DMS53 treated with DMSO at 0.1 percent for 48 hours (cell line): ENCODE measurements around the gene ANKRD10.
"Not testable (repeated sequence)": the region's sequence is repeated elsewhere in the genome, so short reads cannot be mapped to it uniquely, and the experiment has no call there.

Experiments used
- DNase-seq: peaks from one replicate; lab custom pipeline; 2025; ENCODE audit not compliant: unreplicated experiment; lab: John Stamatoyannopoulos, UW

ANKRD10 gene

DNA sequence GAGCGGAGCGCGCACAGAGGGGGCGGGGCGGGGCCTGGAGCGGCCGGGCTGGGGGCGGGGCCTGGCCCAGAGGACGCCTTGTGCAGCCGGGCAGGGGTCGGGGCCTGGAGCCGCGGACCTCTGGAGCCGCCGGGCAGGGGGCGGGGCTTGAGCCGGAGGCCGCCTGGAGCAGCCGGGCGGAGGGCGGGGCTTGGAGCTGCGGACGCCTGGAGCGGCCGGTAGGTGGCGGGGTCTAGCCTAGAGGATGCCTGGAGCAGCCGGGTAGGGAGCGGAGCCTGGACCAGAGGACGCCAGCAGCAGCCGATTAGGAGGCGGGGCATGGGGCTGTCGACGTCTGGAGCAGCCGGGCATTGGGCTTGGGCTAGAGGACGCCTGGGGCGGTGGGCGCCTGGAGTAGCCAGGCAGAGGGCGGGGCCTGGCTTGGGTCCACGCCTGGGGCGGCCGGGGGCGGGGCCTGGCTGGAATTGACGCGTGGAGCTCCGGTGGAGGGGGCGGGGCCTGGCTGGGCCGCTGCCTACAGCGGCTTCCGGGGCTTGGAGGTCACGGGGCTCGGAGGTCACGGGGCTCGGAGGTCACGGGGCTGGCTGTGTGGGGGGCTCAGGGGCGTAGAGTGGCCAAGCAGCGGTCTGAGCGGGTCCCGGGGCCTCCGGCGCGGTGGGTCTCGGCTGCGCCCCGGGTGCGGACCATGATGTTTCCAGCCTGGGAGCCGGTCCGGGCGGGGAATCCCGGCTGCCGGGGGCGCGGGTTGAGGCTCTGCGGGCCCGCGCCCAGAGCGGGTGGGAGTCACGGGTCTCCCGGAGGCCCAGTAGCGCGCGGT, at the start of gene ANKRD10:
ANKRD10 (minus strand) TSS at position 13 of the 817 bp plus-strand sequence. CDS start 135 bp downstream, outside the sequence.
- peak; percentile 70 for DNase-seq

DNA sequence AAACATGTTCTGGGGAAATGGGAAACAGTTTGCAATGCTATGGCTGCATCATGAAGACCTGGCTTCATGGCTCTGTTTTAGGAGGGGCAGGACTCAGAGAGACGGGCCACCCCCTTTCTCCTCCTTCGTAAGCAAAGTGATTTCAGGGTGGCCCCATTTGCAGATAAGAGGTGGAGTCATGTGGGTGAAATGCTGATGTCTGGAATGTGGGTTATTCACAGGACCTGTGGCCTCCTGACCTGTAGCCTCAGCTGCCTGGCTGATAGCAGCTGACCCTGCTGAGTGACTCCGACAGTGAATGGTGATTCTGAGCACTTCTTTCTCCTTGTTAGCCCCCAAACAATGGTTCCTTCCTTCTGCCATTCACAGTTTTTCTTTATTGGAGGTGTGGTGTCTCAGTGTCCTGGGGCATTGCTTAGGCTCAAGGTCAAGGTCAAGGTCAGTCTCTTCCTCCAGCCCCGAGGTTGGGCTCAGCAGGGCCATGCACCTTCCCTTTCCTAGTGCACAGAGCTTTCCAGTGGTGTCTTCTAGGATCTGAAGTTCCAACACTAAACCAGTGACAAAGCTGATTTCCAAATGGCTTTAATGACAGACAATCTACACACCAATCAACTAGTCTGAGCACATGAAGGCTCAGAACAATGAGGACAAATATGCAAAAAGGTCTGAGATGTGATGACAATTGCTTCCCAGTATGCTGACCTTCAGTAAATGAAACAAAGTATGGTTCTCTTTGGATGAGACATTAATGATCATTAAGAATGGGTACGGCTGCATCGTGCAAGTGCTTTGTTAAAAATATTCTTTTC, 49.6 kb upstream of the ANKRD10 start:
- no peak for DNase-seq

DNA sequence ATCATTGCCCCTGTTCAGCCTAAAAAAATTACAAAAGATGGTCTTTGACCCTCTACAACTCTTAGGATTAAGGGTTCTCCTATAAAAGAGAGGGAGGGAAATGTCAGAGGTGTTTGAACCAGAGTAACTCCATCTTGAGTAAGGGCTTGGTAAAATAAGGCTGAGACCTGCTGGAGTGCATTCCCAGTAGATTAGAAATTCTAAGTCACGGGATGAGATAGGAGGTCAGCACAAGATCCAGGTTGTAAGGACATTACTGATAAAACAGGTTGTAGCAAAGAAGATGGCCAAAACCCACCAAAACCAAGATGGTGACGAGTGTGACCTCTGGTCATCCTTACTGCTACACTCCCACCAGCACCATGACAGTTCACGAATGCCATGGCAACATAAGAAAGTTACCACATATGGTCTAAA, 48.7 kb upstream of the ANKRD10 start:
- no peak for DNase-seq

DNA sequence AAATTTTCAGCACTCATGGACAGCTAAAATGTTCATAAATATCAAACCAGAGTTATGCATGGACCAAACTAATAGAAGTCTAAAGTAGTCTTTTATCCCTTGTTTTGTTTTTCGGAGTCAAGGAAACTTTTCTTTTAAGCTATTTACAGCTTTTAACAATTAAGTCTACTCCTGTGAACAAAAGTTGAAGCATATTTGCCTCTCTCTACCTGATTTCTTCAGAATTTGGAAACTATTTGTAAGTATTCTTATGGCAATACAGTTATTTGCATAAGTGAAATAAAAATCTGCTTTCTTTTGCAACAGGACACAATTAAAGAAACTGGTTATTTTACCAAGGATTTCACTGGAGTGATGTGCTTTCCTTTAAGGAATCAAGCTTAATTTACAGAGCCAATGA, 47.1 kb upstream of the ANKRD10 start:
- DNase-seq, result no peak

DNA sequence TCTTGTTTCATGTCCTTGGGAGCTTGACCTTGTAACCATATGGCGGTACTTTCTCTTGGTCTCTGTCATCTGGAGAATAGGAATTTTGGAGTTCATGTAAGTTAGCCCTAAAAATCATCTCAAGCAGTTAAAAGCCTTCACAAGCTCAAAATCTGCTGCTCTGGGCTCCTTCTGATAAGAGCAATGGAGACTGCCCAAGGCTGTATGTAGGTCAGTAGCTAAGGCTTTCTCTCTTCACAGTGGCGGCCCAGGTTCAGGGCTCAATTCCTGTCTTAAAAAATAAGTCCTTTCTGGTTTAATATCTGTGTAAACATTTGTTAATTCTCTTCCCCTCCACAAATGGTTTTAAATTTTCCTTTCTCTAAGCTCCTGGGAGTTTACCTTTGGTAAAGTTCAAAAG, 45.3 kb upstream of the ANKRD10 start:
- DNase-seq, result no peak

DNA sequence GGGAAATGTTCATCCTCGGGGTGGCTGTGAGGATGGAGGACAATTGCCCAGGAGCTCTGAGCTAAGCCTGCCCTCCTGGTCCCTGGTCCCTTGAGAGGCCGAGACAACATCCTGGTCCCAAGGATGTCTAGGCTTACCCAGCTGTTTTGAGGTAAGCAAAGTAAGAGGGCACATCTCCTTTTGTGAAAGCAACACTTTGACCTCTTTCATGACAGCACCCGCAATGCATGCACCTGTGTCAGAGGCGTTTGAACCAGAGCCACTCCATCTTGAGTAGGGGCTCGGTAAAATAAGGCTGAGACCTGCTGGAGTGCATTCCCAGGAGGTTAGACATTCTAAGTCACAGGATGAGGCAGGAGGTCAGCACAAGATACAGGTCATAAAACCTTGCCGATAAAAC, 43.1 kb upstream of the ANKRD10 start:
- no peak for DNase-seq

DNA sequence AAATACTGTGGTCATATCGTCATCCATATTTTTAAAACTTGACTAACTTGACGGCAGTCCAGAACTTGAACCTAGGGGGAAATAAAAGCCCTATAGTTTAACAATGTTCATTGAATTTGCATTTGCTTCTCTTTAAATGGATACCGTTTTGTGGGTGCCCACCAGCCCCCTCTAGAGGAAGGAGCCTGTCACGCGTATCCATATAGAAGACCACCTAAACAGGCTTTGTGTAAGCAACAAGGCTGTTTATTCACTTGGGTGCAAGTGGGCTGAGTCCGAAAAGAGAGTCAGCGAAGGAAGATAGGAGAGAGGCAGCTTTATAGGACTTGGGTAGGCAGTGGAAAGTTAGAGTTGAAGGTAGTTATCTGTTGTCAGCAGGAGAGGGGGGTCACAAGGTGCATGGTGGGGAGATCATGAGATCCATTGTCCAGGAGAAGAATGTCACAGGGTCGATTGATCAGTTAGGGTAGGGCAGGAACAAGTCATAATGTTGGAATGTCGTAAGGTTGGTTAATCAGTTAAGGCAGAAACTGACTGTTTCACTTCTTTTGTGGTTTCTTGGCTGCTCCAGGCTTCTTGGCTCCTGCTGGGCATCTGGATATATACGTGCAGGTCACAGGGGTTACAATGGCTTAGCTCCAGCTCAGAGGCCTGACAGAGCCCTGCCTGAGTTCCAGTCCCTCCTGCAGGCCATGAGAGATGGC, 42.5 kb upstream of the ANKRD10 start:
- DNase-seq, result no peak

DNA sequence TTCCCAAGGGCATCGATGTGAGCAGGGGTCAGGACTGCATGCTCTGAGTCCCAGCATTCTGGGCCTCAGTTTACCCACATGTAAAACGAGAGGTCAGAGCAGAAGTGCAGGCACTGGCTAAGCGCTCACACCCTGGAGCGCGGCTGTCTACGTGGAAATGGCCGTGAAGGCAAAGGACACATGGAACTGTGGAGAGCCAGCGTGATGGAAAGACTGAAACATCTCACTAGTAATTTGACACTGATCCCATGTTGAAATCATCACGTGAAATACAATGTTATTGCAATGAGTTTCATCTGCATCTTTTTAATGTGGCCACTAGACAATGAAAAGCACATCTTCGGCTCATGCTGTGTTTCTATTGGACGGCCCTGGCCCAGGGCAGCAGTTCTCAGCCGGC, 41.3 kb upstream of the ANKRD10 start:
- not testable (repeated sequence) for DNase-seq

DNA sequence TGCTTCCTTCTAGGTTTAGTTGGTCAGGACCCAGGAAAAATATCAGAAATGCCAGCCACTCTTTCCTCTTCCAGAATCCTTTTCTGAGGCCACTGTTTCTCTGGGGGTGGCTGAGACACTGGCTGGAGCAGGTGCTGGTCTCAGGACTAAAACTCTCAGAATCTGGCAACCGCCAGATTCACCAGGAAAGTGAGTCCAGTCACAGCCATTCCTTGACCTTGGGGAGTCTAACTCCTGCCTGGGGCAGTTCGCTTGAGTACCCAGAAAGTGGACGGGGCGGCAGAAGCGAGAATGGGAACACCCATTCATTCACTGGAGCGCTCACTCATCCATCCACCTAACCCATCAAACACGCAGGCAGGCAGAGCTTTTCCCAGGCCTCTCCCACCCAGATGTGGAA, 40.7 kb upstream of the ANKRD10 start:
- DNase-seq, result not testable (repeated sequence)

DNA sequence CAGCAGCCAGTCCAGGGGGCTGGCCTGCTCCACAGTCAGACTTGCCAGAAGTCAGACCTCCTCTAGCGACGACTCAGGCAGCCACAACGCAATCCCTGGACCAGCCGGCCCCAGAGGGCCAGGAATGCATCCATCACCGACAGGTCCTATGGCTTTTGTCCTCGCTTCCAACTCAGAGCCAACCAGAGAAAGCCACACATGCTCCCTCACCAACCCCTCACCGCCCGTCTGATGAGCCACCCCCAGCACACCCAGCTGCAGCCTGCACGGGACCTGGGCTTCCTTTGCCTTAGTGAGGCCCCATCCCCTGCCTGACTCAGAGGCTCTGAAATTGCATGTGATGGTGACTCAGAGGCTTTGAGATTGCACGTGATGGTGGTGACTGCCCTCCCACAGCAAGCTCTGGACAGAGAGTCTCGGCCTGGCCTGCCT, 40.2 kb upstream of the ANKRD10 start:
- DNase-seq, result peak; percentile 3

DNA sequence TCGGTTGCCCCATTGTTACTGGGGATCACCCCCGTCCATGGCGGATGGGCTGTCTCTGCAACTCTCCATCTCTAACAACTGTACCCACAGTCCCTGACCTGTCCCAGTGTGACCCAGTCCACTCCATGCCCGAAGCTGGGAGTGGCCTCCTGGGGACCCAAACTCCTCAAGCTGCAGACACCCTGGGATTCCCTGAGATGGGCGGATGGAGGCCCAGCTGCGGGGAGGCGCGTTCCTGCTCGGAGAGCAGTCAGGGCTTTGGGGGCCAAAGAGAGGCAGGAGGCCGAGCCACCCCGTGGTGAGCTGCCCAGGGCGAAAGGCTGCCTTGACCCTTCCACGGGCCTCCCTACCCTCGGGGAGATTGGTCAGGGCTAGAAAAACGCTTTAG, 39.7 kb upstream of the ANKRD10 start:
- not testable (repeated sequence) for DNase-seq

DNA sequence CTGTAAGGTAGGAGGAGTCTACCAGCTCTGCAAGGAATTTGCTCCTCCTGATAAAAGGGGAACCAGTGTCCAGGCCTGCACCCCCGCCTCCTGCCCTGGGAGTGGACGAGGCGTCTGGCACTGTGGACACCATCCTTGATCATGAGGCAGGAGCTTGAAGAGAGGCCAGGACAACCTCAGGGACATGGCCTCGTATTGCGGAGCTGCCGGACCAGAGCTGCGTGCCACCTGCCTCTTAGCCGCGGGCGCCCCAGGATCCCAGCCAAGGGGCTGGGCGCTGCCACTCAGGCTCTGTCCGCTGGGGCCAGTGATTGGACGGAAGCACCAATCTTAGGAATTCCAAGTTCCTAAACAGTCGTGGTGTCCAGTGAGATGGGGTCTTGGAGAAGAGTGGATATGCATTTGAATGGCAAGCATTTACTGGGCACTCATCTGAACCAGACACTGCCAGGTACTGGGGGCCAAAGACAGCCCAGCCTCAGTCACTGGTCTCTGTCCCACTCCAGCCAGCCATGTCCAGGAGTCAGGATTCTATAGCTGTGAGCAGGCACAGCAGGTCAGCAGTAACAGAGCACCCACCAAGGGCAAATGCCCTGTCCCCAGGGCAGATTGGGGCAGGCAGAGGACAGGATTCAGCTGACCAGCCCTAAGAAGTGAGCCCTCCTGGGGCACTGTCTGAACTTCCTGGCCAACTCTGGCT, 39.1 kb upstream of the ANKRD10 start:
- DNase-seq, result no peak

DNA sequence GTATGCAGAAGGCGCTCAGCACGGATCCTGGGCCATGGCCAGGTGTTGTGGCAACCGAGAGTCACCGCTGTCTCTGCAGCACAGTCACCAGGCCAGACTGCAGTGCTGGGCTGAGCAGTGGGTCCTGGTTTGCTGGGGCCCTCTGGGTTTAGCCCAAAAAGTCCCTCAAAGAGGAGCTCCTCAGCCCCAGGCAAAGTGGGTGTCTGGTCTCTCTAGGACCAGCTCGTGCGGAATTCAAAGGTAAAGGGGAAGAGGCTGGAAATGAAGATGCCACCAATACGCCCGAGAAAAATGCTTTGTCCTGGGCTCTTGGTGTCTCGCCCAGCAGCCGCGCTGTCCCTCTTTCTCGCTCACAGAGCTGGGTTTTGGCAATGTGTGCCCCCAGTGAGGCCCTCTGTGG, 38.5 kb upstream of the ANKRD10 start:
- no peak for DNase-seq

DNA sequence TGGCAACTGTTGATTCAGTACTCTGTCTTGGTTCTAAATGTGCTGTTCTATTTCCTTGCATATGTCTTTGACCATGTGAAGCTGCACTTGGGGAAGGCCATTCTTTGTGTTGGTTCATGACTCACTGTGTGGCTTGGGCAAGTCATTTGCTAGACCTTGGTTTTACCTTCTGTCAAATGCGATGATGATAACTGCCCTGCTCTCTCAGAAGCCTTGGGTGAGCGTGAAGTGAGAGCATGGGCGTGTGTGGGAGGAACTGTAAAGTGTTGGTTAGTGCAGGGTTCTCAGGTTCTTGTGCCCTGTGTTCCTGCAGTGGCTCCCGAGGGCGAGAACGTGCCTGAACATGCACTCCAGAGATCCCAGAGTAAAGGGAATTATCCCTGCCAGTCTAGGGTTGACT, 37.3 kb upstream of the ANKRD10 start:
- not testable (repeated sequence) for DNase-seq

DNA sequence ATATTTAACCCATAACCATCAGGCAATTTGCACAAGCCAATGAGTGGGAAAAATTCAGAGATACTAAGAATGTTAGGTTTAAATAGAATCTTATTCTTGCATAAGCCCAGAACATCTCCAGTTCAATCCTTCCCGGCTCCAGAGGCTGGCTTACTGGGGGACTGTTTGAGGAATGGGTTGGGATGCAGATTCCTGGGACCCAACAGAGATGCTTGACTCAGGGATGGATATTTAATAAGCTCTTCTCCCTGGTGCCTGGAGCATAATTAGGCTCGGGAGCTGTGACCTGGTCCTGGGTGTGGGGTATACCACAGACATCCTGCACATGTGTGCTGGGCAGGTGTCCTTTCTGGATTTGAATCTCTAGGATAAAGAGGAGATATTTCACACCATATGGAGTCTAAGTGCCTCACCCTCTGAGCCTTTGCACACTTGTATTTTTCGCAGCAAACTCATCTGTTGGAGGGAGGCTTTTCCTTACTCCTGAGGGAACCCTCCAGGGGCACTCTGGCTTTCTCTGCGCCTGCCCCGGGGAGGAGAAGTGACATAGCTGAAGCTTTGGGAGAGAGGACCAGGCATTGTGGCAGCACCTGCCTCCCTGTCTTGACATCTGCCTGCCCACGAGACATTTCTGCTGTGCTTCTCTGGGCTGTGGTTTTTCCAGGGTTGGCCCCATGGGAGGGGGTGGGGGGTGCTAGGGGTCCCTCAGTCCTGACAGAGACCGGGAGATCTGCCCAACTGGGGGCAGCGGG, 36.1 kb upstream of the ANKRD10 start:
- no peak for DNase-seq

DNA sequence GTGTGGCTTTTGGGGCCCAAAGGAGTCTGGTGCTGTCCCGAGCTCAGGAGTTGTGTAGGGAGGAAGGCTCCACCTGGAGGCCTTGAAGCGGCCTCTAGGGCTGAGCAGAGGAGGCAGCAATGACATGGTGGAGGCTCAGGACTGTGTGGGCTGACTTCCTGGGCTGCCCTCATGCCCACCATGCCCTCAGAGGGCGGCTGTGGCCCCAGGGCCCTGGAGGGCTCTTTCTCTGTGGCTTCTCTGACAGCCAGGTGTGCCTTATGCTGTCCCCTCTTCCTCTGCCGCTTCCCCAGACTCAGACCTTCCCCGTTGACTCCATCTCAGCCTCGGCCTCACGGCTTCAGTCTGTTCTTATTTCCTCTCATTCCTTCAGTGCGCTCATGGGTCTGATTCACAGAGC, 35.5 kb upstream of the ANKRD10 start:
- DNase-seq, result no peak

DNA sequence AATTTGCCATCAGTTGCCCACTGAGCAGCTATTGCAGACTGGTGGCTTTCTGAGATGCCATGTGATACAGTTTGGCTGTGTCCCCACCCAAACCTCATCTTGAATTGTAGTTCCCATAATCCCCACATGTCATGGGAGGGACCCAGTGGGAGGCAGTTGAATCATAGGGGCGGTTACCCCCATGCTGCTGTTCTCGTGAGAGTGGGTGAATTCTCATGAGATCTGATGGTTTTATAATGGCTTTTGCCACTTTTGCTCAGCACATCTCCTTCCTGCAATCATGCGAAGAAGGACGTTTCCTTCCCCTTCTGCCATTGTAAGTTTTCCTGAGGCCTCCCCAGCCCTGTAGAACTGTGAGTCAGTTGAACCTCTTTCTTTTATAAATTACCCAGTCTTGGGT, 34.8 kb upstream of the ANKRD10 start:
- DNase-seq, result no peak

DNA sequence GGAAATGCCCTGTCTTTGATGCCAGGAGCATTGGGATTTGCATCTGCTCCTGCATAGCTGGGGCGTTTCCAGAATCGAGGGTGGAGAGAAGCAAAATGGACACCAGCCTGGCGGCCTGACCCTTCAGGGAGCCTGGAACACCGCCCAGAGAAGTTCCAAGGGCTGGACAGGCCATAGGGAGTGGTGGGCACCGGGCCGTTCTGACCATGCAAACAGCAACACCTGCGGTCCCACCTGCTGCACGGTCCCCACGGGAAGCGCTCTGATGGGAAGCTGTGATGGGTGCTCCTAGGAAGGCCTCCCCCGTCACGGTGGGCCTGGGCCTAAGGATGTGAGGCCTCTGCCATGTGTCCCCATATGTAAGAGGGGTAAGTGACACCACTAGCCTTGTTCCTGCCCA, 34.2 kb upstream of the ANKRD10 start:
- DNase-seq, result no peak

DNA sequence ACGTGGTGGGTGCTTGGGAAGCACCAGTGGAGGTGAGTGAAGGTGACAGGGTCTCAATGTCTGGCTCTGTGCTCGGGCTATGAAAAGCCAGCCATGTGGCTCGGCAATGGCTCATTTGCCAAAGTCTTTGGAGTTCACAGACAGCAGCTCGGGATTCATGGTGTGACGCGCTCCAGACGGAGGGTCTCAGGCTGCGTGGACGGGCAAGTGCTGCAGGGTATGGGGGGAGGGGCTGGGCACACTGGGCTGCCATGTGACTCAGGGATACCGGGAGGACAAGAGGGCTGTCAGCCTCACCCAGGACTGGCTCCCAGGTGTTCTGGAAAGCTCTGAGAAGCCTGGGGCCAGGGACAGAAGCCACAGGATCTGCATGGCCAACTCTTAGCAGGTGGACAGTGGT, 32.5 kb upstream of the ANKRD10 start:
- DNase-seq, result not testable (repeated sequence)

DNA sequence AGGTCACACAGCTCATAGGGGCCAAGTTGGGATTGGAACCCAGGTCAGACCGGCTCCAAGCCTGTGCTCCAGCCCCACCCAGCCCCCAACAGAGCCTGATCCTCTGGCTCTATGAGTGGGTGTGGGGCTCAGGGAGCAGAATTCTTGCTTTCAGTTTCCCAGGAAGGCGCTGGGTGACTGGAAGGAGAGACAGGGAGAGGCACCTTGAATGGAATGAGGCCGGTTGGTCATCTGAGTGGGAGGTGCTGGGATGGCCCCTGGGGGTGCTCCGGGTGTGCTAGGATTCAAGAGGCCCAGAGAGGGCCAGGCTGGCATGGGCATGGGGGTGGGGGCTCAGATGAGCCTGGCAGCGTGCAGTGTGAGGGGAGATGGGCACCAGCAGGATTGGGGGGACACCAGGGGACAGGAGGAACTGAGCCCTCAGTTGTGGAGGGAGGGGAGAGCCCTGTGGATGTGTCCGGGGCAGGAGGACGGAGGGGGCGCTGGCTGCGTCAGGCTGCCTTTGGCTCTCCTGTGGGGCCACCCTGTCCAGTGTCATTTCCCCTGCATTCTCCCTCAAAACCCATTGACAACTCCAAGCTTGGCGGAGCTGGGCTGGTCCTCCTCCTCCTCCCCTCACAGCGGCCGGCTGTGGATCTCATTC, 31.2 kb upstream of the ANKRD10 start:
- DNase-seq, result no peak
